Astrocyte (in vitro differentiated cells and primary cell): ENCODE results near the gene GRB10. TPM values are rescaled to one million over a fixed set of nuclear protein-coding genes. Genes with fewer than 3 reads are reported as not detected.

Source experiments
- DNase-seq: peaks from one replicate; pipeline ENCODE4 v3.0.0-alpha.2; 2010; ENCODE audit warnings: low read depth
- FAIRE-seq: peaks from 2 replicates; lab custom pipeline; 2011; peaks lifted over from hg19 to GRCh38; lab: Jason Lieb, UNC
- H2AFZ ChIP-seq: 2 replicates; pipeline ENCODE4 v1.6.0; 2012; ENCODE audit warnings: low read depth, low read length, inconsistent platforms
- H3K27ac ChIP-seq: 2 replicates; pipeline ENCODE4 v1.5.1; 2011; ENCODE audit warnings: low read depth, low read length, inconsistent platforms
- H3K27me3 ChIP-seq: 2 replicates; pipeline ENCODE4 v1.6.0; 2011; ENCODE audit warnings: low read length, inconsistent platforms; ENCODE audit not compliant: insufficient read depth
- H3K36me3 ChIP-seq: 2 replicates; pipeline ENCODE4 v1.5.1; 2011; ENCODE audit warnings: low read length, inconsistent platforms; ENCODE audit not compliant: insufficient read depth
- H3K4me1 ChIP-seq: 2 replicates; pipeline ENCODE4 v1.5.1; 2011; ENCODE audit warnings: low read length, inconsistent platforms; ENCODE audit not compliant: insufficient read depth
- H3K4me2 ChIP-seq: 2 replicates; pipeline ENCODE4 v1.6.0; 2012; ENCODE audit warnings: low read length, inconsistent platforms
- H3K4me3 ChIP-seq: 2 replicates; pipeline ENCODE4 v1.5.1; 2011; ENCODE audit warnings: low read depth, mild to moderate bottlenecking, low read length, inconsistent platforms; ENCODE audit not compliant: insufficient read depth
- H3K79me2 ChIP-seq: 2 replicates; pipeline ENCODE4 v1.6.0; 2012; ENCODE audit warnings: mild to moderate bottlenecking, low read length, inconsistent platforms; ENCODE audit not compliant: insufficient read depth
- H3K9ac ChIP-seq: 2 replicates; pipeline ENCODE4 v1.6.0; 2012; ENCODE audit warnings: mild to moderate bottlenecking, low read length, inconsistent platforms
- H3K9me3 ChIP-seq: 2 replicates; pipeline ENCODE4 v1.5.1; 2012; ENCODE audit warnings: low read depth, mild to moderate bottlenecking, low read length, inconsistent platforms; ENCODE audit not compliant: insufficient read depth
- H4K20me1 ChIP-seq: 2 replicates; pipeline ENCODE4 v1.6.0; 2012; ENCODE audit warnings: low read length, inconsistent platforms; ENCODE audit not compliant: insufficient read depth
- H3K27ac Mint-ChIP-seq: one replicate; pipeline ENCODE4 v1.8.0; 2021; ENCODE audit warnings: mild to moderate bottlenecking, mixed read lengths; ENCODE audit not compliant: unreplicated experiment
- H3K27me3 Mint-ChIP-seq: one replicate; pipeline ENCODE4 v1.8.0; 2021; ENCODE audit warnings: low read depth, mixed read lengths; ENCODE audit not compliant: unreplicated experiment
- H3K36me3 Mint-ChIP-seq: one replicate; pipeline ENCODE4 v1.8.0; 2021; ENCODE audit warnings: low read depth, mixed read lengths; ENCODE audit not compliant: unreplicated experiment
- H3K4me1 Mint-ChIP-seq: one replicate; pipeline ENCODE4 v1.8.0; 2021; ENCODE audit warnings: low read depth, mixed read lengths; ENCODE audit not compliant: unreplicated experiment
- H3K4me3 Mint-ChIP-seq: one replicate; pipeline ENCODE4 v1.8.0; 2021; ENCODE audit warnings: mild to moderate bottlenecking, moderate library complexity, mixed read lengths; ENCODE audit not compliant: unreplicated experiment
- H3K9me3 Mint-ChIP-seq: one replicate; pipeline ENCODE4 v1.8.0; 2021; ENCODE audit warnings: mild to moderate bottlenecking, mixed read lengths; ENCODE audit not compliant: unreplicated experiment
- CTCF ChIP-seq: IDR thresholded peaks from 2 replicates; pipeline ENCODE4 v1.5.1; 2011; ENCODE audit warnings: low read depth, mild to moderate bottlenecking, inconsistent platforms, low read length, moderate library complexity; ENCODE audit not compliant: insufficient read depth
- EZH2 ChIP-seq: IDR thresholded peaks from 2 replicates; pipeline ENCODE4 v1.6.1; 2012; ENCODE audit warnings: mild to moderate bottlenecking, low read length, inconsistent platforms; ENCODE audit not compliant: insufficient read depth
- total RNA-seq: library from RNA; stranded (reverse); gene quantifications from 2 replicates; pipeline ENCODE4 v1.2.1, GENCODE V29; 2021

The GRB10 gene
- total RNA-seq, 1 donor from 2014 or later = 81.9 TPM

DNA sequence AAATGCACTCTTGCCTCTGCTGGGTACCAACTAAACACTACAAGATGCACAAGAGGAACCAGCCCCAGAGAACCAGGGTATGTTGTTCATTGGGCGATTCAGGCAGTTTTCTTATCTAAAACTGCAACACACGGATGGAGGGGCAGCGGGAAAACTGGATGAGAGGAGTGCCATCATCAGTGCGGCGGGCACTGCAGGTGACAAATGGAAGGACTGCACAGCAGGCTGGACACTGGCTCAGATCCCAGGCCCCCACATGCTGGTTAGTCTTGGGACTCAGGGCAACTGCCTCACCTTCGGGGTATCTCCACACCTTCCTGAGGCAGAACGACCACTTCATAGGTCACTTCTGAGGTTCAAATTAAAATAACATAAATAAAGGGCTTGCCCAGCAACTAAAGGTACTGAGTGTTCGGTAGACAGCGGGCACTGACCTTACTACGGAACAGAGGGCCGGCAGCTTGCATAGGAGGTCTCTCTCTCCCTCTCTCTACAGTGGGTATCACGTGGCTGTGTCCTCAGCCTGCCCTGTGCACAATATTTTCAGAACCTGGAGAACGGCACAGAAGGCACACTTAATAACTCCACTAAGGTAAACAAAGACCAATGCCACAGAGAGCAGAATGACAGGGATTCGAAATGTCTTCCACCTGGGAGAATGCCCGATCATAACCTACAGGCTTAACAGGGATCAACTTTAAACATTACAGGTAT is 72.1 kb downstream of the GRB10 start:
- peak overlapping the region; percentile 58 for H3K27ac Mint-ChIP-seq
- H3K4me1 Mint-ChIP-seq = peaks cover 48% of the 10 kb centered on the region
- no peak for DNase-seq
- no peak for FAIRE-seq
- H3K4me3 Mint-ChIP-seq = no peak overlapping the region
- H3K4me3 ChIP-seq = no peak overlapping the region
- no peaks in the 10 kb centered on the region for H3K9me3 ChIP-seq
- peaks cover 98% of the 10 kb centered on the region for H3K79me2 ChIP-seq
- H3K4me1 ChIP-seq = peaks cover 23% of the 10 kb centered on the region
- H3K27me3 ChIP-seq = no peaks in the 10 kb centered on the region
- H3K36me3 Mint-ChIP-seq = peaks cover 14% of the 10 kb centered on the region
- no peak overlapping the region for H2AFZ ChIP-seq
- no peak overlapping the region for H3K27ac ChIP-seq
- H3K4me2 ChIP-seq = no peak overlapping the region
- no peak overlapping the region for H3K9ac ChIP-seq
- H3K27me3 Mint-ChIP-seq = no peaks in the 10 kb centered on the region
- H4K20me1 ChIP-seq = peaks cover 95% of the 10 kb centered on the region
- TF ChIP-seq EZH2 (no peak), CTCF (no peak)
- no peaks in the 10 kb centered on the region for H3K36me3 ChIP-seq
- H3K9me3 Mint-ChIP-seq = no peaks in the 10 kb centered on the region

GRCh38 chr7:50709151-50709550 is 73.5 kb downstream of the GRB10 start:
- H4K20me1 ChIP-seq = peaks cover 94% of the 10 kb centered on the region

More at GRCh38 chr7:50709151-50709550, 73.5 kb downstream of the GRB10 start:
- H3K4me3 Mint-ChIP-seq = no peak overlapping the region
- H3K36me3 ChIP-seq = no peaks in the 10 kb centered on the region
- FAIRE-seq = no peak
- no peaks in the 10 kb centered on the region for H3K9me3 Mint-ChIP-seq
- no peak for TF ChIP-seq CTCF
- no peak for TF ChIP-seq EZH2
- no peak overlapping the region for H3K27ac ChIP-seq
- peaks cover 14% of the 10 kb centered on the region for H3K4me1 ChIP-seq
- peaks cover 13% of the 10 kb centered on the region for H3K36me3 Mint-ChIP-seq
- peaks cover 98% of the 10 kb centered on the region for H3K79me2 ChIP-seq
- H3K9me3 ChIP-seq = no peaks in the 10 kb centered on the region
- H3K27ac Mint-ChIP-seq = no peak overlapping the region
- no peak overlapping the region for H3K4me2 ChIP-seq
- no peak overlapping the region for H2AFZ ChIP-seq
- peaks cover 46% of the 10 kb centered on the region for H3K4me1 Mint-ChIP-seq
- H3K27me3 Mint-ChIP-seq = no peaks in the 10 kb centered on the region
- DNase-seq = no peak
- H3K4me3 ChIP-seq = no peak overlapping the region
- H3K27me3 ChIP-seq = no peaks in the 10 kb centered on the region
- no peak overlapping the region for H3K9ac ChIP-seq
